DOHH2 (cell line): ENCODE data around the gene INPP5B.

Experiments used
- H3F3A ChIP-seq: fragments of 200-600 bp; sonication (generic), shearing (Covaris generic); 2 replicates; pipeline ENCODE4 v1.6.0; 2016; ENCODE audit warnings: antibody characterized with exemption, mild to moderate bottlenecking; ENCODE audit not compliant: control insufficient read depth, insufficient read depth
- H3K27ac ChIP-seq: fragments of 200-600 bp; sonication (generic); 2 replicates; pipeline ENCODE4 v1.5.1; 2014; ENCODE audit warnings: low read depth, mild to moderate bottlenecking, low read length, moderate library complexity
- H3K27me3 ChIP-seq: fragments of 200-600 bp; sonication (generic); 2 replicates; pipeline ENCODE4 v1.6.1; 2014; ENCODE audit warnings: mild to moderate bottlenecking, low read length, mixed read lengths; ENCODE audit not compliant: control insufficient read depth
- H3K36me3 ChIP-seq: fragments of 200-600 bp; sonication (generic); 2 replicates; pipeline ENCODE4 v1.6.1; 2014; ENCODE audit warnings: mild to moderate bottlenecking, low read length, moderate library complexity, mixed read lengths; ENCODE audit not compliant: control insufficient read depth
- H3K4me1 ChIP-seq: fragments of 200-600 bp; sonication (generic); 2 replicates; pipeline ENCODE4 v1.6.1; 2014; ENCODE audit warnings: mild to moderate bottlenecking, low read length, mixed read lengths; ENCODE audit not compliant: control insufficient read depth
- H3K4me2 ChIP-seq: fragments of 200-600 bp; sonication (generic); 2 replicates; pipeline ENCODE4 v1.6.0; 2014; ENCODE audit warnings: mild to moderate bottlenecking, low read length, moderate library complexity
- H3K4me3 ChIP-seq: fragments of 200-600 bp; sonication (generic); 2 replicates; pipeline ENCODE4 v1.5.1; 2014; ENCODE audit warnings: mild to moderate bottlenecking, low read length, mixed read lengths
- H3K79me2 ChIP-seq: fragments of 200-600 bp; sonication (generic); 2 replicates; pipeline ENCODE4 v1.6.1; 2014; ENCODE audit warnings: mild to moderate bottlenecking, low read length, mixed read lengths; ENCODE audit not compliant: control insufficient read depth
- H3K9me2 ChIP-seq: fragments of 200-600 bp; sonication (generic); replicated peaks from 2 replicates; pipeline ENCODE4 v1.6.1; 2014; ENCODE audit warnings: mild to moderate bottlenecking, low read length, mixed read lengths; ENCODE audit not compliant: control insufficient read depth
- H3K9me3 ChIP-seq: fragments of 200-600 bp; sonication (generic); 2 replicates; pipeline ENCODE4 v1.6.1; 2014; ENCODE audit warnings: antibody characterized with exemption, low read length, mixed read lengths; ENCODE audit not compliant: control insufficient read depth, insufficient read depth
- H4K20me1 ChIP-seq: fragments of 200-600 bp; sonication (generic); 2 replicates; pipeline ENCODE4 v1.6.0; 2014; ENCODE audit warnings: low read depth, mild to moderate bottlenecking, antibody characterized with exemption, low read length, moderate library complexity; ENCODE audit not compliant: control insufficient read depth, insufficient read depth
- CTCF ChIP-seq: fragments of 200-600 bp; sonication (generic); IDR thresholded peaks from one replicate; pipeline ENCODE4 v1.5.1; 2014; ENCODE audit warnings: antibody characterized with exemption, mild to moderate bottlenecking, low read depth, low read length; ENCODE audit not compliant: poor library complexity, severe bottlenecking
- EZH2phosphoT487 ChIP-seq: fragments of 200-600 bp; sonication (generic); IDR thresholded peaks from 2 replicates; pipeline ENCODE4 v1.6.1; 2017; ENCODE audit warnings: borderline replicate concordance, mild to moderate bottlenecking, antibody characterized with exemption, low read length, moderate library complexity, mixed read lengths

Gene INPP5B

DNA sequence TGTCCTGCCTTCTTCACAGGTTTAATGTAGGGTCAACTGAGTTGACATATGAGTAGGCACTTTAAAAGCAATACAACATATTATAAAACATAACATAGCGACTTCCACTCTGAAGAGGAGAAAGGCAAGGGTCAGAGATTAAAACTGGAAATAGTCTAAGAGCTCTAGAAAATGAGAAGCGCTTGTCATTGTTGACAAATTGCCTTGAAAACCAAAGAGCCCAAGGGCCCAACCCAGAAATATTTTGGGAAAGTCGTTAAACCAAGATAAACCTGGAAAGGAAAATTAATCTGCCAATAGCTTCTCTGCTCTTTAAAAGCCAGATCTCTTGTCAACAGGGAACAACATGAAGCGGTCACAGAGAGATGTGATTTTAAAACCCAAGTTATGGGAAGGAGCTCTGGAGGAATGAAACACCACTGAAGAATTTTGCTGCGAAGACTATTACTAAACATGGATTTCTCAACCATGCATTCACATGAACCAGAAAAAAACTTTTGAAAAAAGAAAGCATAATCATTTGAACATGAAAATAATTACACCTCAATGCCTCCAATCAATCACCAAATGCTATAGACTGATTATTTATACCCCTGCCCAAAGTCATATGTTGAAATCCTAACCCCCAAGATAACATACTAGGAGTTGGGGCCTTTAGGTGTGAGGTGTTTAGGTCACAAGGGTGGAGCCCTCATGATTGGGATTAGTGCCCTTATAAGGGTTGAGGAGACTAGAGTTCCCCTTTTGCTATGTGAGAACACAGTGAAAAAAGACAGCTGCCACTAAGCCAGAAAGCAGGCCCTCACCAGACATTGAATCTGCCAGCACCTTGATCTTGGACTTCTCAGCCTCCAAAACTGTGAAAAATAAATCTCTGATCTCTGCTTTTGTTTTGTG is 54.5 kb downstream of the INPP5B start:
- Histone ChIP-seq H3K4me3 (no peak overlapping the region), H3K36me3 (peaks cover 37% of the 10 kb centered on the region), H3K4me1 (peaks cover 13% of the 10 kb centered on the region), H3K9me3 (no peaks in the 10 kb centered on the region), H3F3A (peaks cover 11% of the 10 kb centered on the region), H3K27me3 (no peaks in the 10 kb centered on the region), H3K79me2 (peaks cover 20% of the 10 kb centered on the region), H4K20me1 (0 out of 2 replicates have a peak, but pooled peaks cover 3% of the 10 kb centered on the region), H3K4me2 (no peak overlapping the region), H3K9me2 (no peaks in the 10 kb centered on the region), H3K27ac (no peak overlapping the region)
- TF ChIP-seq CTCF (no peak), EZH2phosphoT487 (no peak)

- H3F3A ChIP-seq: peaks cover 11% of the 10 kb centered on the region
- H3K27me3 ChIP-seq: no peaks in the 10 kb centered on the region
- no peak overlapping the region; the same call in 1 of the 2 replicates for H3K4me2 ChIP-seq
- peaks cover 13% of the 10 kb centered on the region for H3K4me1 ChIP-seq
- H4K20me1 ChIP-seq: 0 out of 2 replicates have a peak, but pooled peaks cover 3% of the 10 kb centered on the region
- H3K36me3 ChIP-seq: peaks cover 54% of the 10 kb centered on the region
- H3K27ac ChIP-seq: no peak overlapping the region
- H3K9me2 ChIP-seq: no peaks in the 10 kb centered on the region
- TF ChIP-seq CTCF: peak; percentile 73
- no peak for TF ChIP-seq EZH2phosphoT487
- no peak overlapping the region for H3K4me3 ChIP-seq
- H3K9me3 ChIP-seq: no peaks in the 10 kb centered on the region
- peaks cover 20% of the 10 kb centered on the region for H3K79me2 ChIP-seq
These were observed 56.4 kb downstream of the INPP5B start for GRCh38 chr1:37890378-37891014.

- peaks cover 8% of the 10 kb centered on the region for H3F3A ChIP-seq
- peaks cover 8% of the 10 kb centered on the region for H3K79me2 ChIP-seq
- no peaks in the 10 kb centered on the region for H3K27me3 ChIP-seq
- H3K9me3 ChIP-seq: no peaks in the 10 kb centered on the region
- no peak overlapping the region for H3K4me3 ChIP-seq
- peaks cover 70% of the 10 kb centered on the region for H3K36me3 ChIP-seq
- peaks cover 5% of the 10 kb centered on the region for H3K4me1 ChIP-seq
- no peaks in the 10 kb centered on the region for H3K9me2 ChIP-seq
- 0 out of 2 replicates have a peak, but pooled peaks cover 3% of the 10 kb centered on the region for H4K20me1 ChIP-seq
- TF ChIP-seq CTCF (no peak), EZH2phosphoT487 (no peak)
- H3K4me2 ChIP-seq: no peak overlapping the region
- no peak overlapping the region for H3K27ac ChIP-seq
These were observed 58.7 kb downstream of the INPP5B start for GRCh38 chr1:37888022-37888700.
